Skeletal muscle cell (primary cell): Measurements from ENCODE around the gene RELN.
A peak's percentile ranks its signal among the peaks of the same experiment; 100 is the strongest.

Source experiments
- DNase-seq: peaks from one replicate; pipeline ENCODE4 v3.0.0-alpha.2; 2010; ENCODE audit warnings: low read depth
- H3K4me3 ChIP-seq: 2 replicates; pipeline ENCODE4 v1.5.1; 2011; ENCODE audit warnings: low read depth, mild to moderate bottlenecking, control low read depth, low read length, moderate library complexity

Gene RELN

DNA sequence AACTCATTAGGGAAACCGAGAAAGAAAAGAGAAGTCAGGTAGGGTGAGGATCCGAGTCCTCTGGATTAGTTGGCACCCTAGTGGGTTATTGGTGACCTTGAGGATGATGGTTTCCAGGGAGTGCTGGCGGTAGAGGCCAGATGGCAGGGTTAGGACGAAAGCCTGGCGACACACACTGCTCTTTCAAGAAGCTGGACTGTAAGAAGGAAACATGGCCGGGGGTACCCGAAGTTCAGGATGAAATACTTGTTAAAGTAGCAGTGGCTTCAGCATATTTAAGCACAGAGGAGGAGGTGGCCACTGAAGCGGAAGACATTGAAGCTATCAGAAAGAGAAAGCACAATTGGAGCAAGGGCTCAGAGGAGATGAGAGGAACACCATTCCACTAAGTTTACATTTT lies 224.6 kb downstream of the RELN start:
- DNase-seq, result no peak
- no peak overlapping the region for H3K4me3 ChIP-seq

- no peak overlapping the region for H3K4me3 ChIP-seq
- no peak for DNase-seq
Observed at GRCh38 chr7:103762877-103763276, 226.6 kb downstream of the RELN start.

GRCh38 chr7:103762065-103762760 lies 227.2 kb downstream of the RELN start:
- H3K4me3 ChIP-seq, result no peak overlapping the region
- no peak for DNase-seq

DNA sequence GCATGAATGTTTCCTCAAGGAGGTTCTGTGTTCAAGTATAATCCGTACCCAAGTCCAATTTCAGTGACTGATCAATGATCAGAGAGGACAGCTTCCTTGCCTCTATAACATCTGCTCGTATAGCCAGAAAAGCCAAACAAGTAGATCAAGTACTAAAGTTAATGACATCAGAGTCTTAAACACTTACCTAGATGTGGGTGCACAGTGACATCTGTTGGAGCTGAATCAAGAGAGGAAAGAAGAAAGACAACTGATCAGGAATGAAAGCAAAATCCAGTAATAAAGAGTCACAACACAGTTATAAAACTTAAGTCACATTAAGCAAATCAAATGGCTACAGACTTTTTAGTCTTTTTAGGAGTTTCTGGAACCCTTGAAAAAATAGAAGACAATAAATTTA lies 236.5 kb downstream of the RELN start:
- no peak overlapping the region for H3K4me3 ChIP-seq
- DNase-seq, result no peak

DNA sequence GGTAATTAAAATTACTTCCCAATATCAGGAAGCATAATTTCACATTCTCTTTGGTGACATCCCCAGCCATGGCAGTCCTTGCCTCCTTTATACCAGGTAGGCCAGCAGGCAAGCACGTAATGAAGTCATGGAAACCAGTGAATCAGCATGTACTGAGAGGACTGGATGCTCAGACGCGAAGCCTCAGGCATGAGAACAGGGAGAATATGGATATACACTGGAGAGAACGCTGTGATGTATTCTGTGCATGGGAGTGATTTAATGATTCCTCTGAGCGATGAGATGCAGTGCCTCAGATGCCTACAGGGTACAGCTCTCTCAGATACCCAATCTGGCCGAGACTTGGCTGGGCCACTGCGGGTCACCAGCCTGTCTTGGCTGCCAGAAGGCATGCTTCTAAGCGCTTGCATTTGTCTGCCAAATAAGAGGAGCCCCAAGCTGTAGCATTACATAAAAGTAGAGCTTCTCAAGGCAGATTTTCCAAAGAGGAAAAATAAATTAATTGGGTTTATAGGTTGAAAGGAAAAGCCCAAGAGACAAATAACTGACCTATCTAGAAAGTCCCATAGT lies 238.1 kb downstream of the RELN start:
- H3K4me3 ChIP-seq, result no peak overlapping the region
- DNase-seq, result no peak

- DNase-seq, result no peak
Observed at GRCh38 chr7:103748680-103749079, 240.8 kb downstream of the RELN start.

DNA sequence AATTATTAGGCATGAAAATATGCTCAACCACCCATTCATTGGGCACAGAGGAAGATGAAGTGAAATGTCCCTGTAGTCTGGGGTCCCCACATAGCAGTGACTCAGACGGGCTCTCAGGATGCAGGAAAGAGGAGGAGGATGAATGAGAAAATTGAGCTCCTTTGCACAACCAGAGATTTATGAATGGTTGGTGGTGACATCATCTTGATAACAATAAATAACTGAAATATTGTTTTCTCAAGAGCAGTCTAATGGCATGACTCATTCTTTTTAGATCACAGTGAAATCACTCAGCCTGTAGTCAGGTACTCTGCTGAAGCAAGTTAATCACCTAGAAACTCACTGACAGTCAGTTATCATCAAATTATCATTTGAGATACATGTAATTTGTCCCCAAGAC lies 254.1 kb downstream of the RELN start:
- DNase-seq, result peak; percentile 21
- H3K4me3 ChIP-seq, result no peak overlapping the region

More at GRCh38 chr7:103748680-103749079, 240.8 kb downstream of the RELN start:
- H3K4me3 ChIP-seq, result no peak overlapping the region

- H3K4me3 ChIP-seq, result no peak overlapping the region
Observed at GRCh38 chr7:103731169-103731568, 258.3 kb downstream of the RELN start.

GRCh38 chr7:103729026-103729425 lies 260.4 kb downstream of the RELN start:
- no peak overlapping the region for H3K4me3 ChIP-seq
- DNase-seq, result no peak

More at GRCh38 chr7:103731169-103731568, 258.3 kb downstream of the RELN start:
- no peak for DNase-seq

GRCh38 chr7:103727982-103728610 lies 261.4 kb downstream of the RELN start:
- H3K4me3 ChIP-seq, result no peak overlapping the region
- no peak for DNase-seq

DNA sequence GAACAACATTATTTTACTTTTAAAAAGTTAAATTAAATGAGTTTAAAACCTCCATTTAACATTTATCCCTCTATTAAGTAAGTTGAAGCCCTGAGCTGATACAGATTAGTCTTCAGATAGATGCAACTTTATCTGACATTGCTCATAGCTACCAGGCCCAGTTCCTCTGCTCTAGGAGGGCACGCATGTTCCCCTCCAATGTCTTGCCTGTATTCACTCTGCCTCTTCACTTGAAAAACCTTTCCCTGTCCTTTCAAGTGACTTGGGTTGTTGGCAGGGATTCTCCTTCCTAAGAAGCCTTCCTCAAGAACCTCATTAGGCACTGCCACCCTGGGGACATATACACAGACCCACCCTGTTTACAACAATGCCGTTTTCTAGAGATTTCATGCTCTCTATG lies 270.4 kb downstream of the RELN start:
- no peak overlapping the region for H3K4me3 ChIP-seq

DNA sequence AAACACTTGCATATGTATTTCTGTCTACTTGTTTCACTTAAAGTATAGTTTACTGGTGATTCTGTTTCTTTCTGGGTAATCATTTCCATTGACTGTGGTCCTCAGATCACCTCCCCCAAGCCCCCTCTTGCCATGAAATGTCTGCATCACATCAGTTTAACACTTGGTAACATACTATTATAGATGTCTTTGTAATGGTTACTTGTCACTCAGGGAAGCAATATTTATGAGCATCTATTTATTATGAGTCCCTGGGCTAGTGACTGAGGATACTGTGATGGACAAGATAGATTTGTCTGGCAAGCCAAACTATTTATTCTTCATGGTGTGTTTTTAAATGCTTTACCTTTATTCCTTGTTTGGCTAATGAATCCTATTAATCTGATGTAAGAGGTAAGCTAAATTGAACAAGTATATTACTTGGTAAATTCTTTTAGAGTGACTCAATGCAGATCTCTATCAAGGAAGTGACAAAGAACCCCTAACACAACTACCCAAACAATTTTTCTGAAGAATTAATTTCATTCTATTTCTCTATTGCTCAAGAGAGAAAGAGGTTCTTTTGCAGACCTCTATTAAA lies 270.9 kb downstream of the RELN start:
- no peak overlapping the region for H3K4me3 ChIP-seq
- no peak for DNase-seq

More for the DNA sequence above, 270.4 kb downstream of the RELN start:
- DNase-seq, result no peak

DNA sequence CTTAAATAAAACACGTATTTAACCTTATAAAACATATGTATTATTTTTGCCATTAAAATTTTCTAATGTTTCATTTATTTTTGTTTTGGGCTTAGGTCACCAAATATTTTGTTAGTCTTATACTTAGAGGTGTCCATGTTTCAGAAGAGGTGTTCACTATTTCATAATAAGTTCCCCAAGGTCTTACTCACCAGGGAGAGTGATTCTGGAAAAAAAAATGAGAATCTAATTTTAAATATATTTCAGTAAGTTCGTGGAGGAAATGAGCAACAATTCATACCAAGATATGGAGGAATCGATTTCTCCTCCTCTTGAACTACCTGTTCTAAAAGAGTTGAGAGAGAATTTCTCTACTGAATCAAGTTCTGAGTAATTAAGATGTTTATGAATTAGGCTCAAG lies 271.9 kb downstream of the RELN start:
- no peak overlapping the region for H3K4me3 ChIP-seq
- no peak for DNase-seq

- DNase-seq, result no peak
- H3K4me3 ChIP-seq, result no peak overlapping the region
Observed at GRCh38 chr7:103715376-103716120, 273.9 kb downstream of the RELN start.

DNA sequence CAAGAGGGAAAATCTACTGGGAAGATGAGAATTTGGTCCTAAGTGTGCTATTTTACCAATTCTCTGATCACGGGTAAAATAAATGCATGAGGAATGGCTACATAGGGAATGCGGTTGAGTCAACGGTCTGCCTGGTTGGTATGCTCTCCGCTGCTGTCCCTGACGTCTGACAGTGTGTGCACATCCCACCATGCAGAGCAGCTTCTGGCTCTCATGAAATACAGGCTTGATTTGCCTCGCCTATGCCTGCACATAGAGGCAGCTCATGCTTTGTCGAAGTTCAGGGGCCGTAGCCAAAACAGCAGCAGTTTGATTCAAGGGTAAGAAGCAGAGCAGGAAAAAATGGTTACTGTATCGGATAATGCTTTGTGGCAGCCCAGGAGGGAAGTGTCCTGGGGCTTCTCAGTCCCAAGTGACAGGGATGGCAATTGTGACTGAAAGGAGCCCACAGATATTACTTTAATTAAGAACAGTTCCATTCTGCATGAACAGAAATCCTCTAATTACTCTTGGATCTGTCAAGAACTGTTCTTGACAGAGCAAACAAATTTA lies 275.0 kb downstream of the RELN start:
- no peak overlapping the region for H3K4me3 ChIP-seq
- DNase-seq, result no peak

DNA sequence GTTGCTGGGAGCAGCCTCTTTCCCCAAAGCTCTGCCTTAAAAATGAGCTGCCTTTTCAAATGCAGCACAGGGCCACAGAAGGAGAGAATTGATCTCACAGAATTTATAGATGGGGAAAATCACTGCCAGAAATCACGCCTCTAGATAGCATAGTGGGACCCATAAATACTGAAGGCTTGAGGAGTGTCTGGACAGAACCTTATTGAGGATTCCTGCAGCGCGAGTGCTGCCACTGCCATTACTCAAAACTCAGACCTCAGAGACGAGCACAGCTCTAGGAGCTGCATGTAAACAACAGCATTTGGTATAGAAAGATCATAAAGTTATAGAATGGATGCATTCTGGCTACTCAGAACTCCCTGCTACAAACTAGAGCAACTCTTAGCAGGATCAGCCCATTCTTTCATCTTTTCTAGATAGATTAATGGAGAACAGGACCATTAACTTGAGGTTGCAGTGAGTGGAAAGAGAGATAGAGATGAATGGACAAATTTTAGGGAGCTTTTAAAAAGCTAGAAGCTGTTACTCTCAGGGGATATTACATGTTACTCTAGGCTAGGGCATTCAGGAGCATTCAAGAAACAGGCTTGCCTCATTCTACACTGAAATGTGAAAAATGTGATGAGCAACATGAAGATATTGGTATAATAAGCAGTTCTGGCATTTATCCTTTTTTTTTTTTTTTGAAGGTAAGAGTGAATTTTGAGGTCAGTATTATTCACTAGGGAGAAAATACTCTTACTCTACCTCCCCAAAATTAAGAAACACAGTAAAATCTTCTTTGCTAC lies 276.3 kb downstream of the RELN start:
- no peak overlapping the region for H3K4me3 ChIP-seq
- no peak for DNase-seq

DNA sequence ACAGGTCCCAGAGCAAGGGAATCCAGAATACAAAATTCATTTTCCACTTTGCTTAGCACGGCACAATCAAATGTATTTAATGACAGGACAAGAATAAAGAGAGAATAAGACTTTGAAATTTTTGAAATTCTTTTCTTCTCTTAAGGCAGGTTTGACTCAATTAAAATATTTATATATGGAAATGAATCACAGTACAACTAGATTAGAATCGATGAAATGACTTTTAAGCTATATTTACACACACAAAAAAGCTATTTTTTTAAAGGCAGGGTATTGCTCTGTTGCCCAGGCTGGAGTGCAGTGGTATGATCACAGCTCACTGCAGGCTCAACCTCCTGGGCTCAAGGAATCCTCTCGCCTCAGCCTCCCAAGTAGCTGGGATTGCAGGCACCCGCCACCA lies 278.0 kb downstream of the RELN start:
- no peak for DNase-seq
- H3K4me3 ChIP-seq, result no peak overlapping the region

GRCh38 chr7:103710247-103710646 lies 279.2 kb downstream of the RELN start:
- DNase-seq, result peak; percentile 18
- no peak overlapping the region for H3K4me3 ChIP-seq

DNA sequence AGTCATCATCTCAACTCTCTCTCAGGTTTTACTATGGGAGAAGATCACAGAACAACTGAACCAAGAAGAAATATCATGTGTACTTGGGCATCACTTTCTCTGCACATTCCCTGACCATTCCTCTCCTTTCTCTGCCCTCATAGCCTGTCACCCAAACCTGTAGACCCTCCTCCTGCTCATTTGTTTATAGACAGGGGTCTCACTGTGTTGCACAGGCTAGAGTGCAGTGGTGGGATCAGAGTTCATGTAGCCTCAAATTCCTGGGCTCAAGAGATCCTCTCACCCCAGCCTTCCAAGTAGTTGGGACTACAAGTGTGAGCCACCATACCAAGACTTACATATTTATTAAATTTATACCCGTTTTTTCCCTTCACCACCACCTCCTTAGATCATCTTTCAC lies 282.7 kb downstream of the RELN start:
- no peak for DNase-seq
- H3K4me3 ChIP-seq, result no peak overlapping the region
